ENCODE data around the gene PASK. TPM values are rescaled to one million over a fixed set of nuclear protein-coding genes. Genes with fewer than 3 reads are reported as not detected.

PASK gene
- total and polyA plus RNA-seq, 10 donors: 8.0 to 35.6 (median 17.6) TPM

DNA sequence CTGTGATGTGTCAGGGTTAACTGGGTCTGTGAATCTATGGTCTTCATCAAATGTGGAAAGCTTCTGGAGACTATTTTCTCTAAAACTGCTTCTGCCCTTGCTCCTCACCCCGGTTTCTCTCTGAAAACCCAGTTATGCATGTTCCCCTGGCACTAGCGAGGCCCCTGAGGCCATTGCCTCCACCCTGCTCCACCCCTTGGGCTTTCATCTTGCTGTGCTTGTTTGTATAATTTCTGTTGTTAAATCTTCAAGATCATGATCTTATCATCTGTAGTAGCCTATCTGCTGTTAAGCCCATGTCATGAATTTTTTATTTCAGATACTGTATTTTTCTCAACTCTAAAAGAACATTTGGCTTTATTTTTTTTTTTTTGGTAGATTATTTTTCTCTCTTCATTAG is 24.3 kb upstream of the PASK start:
- H3K27ac ChIP-seq: no peak overlapping the region
- H3K4me3 ChIP-seq: no peak overlapping the region
- no peaks in the 10 kb centered on the region for H3K27me3 ChIP-seq (replicated peaks in 1 of 7)
- intact Hi-C loops (cut with DNase I; ENCODE audit: low total_unique reads): no loop called here
- WGBS, 5 donors: 96 to 99% (median 97%) methylated on average over 2 of the region's 2 CpGs
- TF ChIP-seq POLR2AphosphoS5 (IDR thresholded peaks at IDR 0.05): no peak
- TF ChIP-seq, protein P1, sequence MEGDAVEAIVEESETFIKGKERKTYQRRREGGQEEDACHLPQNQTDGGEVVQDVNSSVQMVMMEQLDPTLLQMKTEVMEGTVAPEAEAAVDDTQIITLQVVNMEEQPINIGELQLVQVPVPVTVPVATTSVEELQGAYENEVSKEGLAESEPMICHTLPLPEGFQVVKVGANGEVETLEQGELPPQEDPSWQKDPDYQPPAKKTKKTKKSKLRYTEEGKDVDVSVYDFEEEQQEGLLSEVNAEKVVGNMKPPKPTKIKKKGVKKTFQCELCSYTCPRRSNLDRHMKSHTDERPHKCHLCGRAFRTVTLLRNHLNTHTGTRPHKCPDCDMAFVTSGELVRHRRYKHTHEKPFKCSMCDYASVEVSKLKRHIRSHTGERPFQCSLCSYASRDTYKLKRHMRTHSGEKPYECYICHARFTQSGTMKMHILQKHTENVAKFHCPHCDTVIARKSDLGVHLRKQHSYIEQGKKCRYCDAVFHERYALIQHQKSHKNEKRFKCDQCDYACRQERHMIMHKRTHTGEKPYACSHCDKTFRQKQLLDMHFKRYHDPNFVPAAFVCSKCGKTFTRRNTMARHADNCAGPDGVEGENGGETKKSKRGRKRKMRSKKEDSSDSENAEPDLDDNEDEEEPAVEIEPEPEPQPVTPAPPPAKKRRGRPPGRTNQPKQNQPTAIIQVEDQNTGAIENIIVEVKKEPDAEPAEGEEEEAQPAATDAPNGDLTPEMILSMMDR (IDR thresholded peaks at IDR 0.05 in 8 of 11, conservative IDR thresholded peaks at IDR 0.05 in 3 of 11): no peak
- TF ChIP-seq POLR2A (IDR thresholded peaks at IDR 0.05): no peak
- no peaks in the 10 kb centered on the region for H3K4me1 ChIP-seq
- DNase-seq: no peak
- peaks cover 5 to 22% (median 18%) of the 10 kb centered on the region in 8 donors for H3K9me3 ChIP-seq
- H3K36me3 ChIP-seq: peaks cover 8 to 99% (median 65%) of the 10 kb centered on the region in 6 donors

DNA sequence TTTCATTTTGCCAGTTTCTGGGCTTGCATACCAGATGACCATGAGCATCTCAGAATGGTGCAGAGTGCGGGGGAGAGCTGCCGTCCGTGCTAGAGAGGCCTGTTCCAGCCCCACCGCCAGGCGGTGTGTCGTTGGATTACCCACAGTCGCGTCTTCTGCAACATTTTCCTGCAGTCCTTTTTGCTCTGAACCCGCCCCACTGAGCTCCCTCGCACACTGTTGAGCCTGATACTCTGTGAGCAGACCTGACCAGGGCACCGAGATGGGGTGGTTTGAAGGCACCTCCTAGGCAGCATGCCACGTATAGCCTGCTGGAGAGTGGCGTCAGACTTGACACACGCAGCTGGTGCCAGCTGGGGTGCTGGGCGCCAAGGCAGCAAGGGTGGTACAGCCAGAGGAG is 19.1 kb upstream of the PASK start:
- intact Hi-C loops (cut with DNase I; ENCODE audit: low total_unique reads): no loop called here
- TF ChIP-seq POLR2A (IDR thresholded peaks at IDR 0.05): no peak
- Histone ChIP-seq H3K4me3 (no peak overlapping the region), H3K4me1 (peaks cover 0 to 8% (median 4%) of the 10 kb centered on the region in 6 donors), H3K27ac (no peak overlapping the region), H3K9me3 (peaks cover 5 to 22% (median 18%) of the 10 kb centered on the region in 8 donors), H3K36me3 (peaks cover 12 to 99% (median 83%) of the 10 kb centered on the region in 6 donors), H3K27me3 (replicated peaks in 1 of 7) (no peaks in the 10 kb centered on the region)
- DNase-seq: peak; percentile 54
- WGBS, 5 donors: 94 to 99% (median 96%) methylated on average over 13 to 15 of the region's 15 CpGs

DNA sequence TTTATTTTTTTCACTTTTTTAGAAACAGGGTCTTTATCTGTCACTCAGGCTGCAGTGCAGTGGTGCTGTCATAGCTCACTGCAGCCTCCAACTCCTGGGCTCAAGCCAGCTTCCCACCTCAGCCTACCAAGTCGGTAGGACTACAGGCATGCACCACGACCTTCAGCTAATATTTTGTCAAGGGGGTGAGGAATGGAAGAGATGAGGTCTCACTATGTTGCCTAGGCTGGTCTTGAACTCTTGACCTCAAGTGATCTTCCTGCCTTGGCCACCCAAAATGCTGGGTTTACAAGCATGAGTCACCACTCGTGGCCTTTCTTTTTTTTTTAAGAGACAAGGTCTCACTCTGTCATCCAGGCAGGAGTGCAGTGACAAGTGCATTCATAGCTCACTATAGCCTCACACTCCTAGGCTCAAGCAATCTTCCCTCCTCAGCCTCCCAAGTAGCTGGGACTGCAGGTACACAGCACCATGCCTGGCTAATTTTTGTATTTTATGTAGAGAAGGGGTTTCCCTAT is 14.4 kb upstream of the PASK start:
- peaks cover 4 to 97% (median 72%) of the 10 kb centered on the region in 6 donors for H3K36me3 ChIP-seq
- intact Hi-C loops (cut with DNase I; ENCODE audit: low total_unique reads): no loop called here
- DNase-seq: peak; percentile 3
- peaks cover 0 to 26% (median 19%) of the 10 kb centered on the region in 6 donors for H3K4me1 ChIP-seq
- no peak for TF ChIP-seq POLR2A (IDR thresholded peaks at IDR 0.05)
- TF ChIP-seq, protein P1 (IDR thresholded peaks at IDR 0.05 in 8 of 11, conservative IDR thresholded peaks at IDR 0.05 in 3 of 11): no peak
- TF ChIP-seq POLR2AphosphoS5 (IDR thresholded peaks at IDR 0.05): no peak
- 68 to 79% (median 72%) methylated on average over 3 of the region's 3 CpGs for WGBS, 5 donors
- no peak overlapping the region for H3K4me3 ChIP-seq
- H3K27ac ChIP-seq: no peak overlapping the region
- H3K9me3 ChIP-seq: no peaks in the 10 kb centered on the region
- no peaks in the 10 kb centered on the region for H3K27me3 ChIP-seq (replicated peaks in 1 of 7)

DNA sequence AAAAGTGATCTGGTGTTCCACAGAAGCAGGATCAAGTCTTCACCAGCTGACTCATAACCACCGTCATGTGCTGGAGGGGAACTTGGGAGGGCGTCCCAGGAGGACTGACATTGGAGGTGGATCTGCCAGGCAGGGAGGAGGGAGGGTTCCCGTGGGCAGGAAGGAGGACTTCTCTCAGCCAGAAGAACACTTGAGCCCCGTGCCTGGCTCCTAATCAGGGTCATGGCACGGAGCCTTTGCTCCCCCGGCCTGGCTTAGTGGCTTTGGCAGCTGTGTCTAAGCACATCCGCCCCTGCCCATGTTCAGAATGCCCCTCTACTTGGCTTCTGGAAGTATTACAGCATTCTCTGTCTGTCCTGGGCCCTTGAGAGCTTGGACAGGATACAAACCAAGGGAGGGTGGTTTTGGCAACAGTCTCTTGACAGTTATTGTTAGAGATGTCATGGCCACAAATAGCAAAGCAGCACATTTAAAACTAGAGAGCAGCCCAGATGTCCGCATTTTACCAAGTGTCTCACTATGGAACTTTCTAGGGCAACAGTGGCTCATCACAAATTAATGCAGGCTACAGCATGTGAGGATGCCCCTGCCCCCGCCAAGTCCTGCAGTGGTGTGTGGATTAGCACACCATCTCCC is 12.5 kb upstream of the PASK start:
- Histone ChIP-seq H3K27me3 (replicated peaks in 1 of 7) (no peaks in the 10 kb centered on the region), H3K9me3 (no peaks in the 10 kb centered on the region), H3K36me3 (peaks cover 0 to 95% (median 68%) of the 10 kb centered on the region in 6 donors), H3K4me1 (peaks cover 0 to 33% (median 24%) of the 10 kb centered on the region in 6 donors), H3K27ac (peak overlapping the region in 6 of 8 donors; percentile 33 to 57 (median 49)), H3K4me3 (no peak overlapping the region)
- DNase-seq: peak; percentile 85
- intact Hi-C loops (cut with DNase I; ENCODE audit: low total_unique reads): no loop called here
- TF ChIP-seq, protein P1 (IDR thresholded peaks at IDR 0.05 in 8 of 11, conservative IDR thresholded peaks at IDR 0.05 in 3 of 11): peak in 1 of 11 experiments; percentile 9
- TF ChIP-seq POLR2AphosphoS5 (IDR thresholded peaks at IDR 0.05) (peak; percentile 77 to 88 (median 87)), POLR2A (IDR thresholded peaks at IDR 0.05) (no peak)
- 47 to 66% (median 61%) methylated on average over 8 to 9 of the region's 9 CpGs for WGBS, 5 donors

Measured in spleen (tissue), 11 donors.